ENCODE results near the gene ARFIP2.

ARFIP2 gene

GRCh38 chr11:6455070-6455469 is 26.1 kb downstream of the ARFIP2 start:
- DNase-seq (ENCODE audit: low spot score): no peak
- no peak overlapping the region for H3K27ac ChIP-seq
- ChIA-PET POLR2A (ENCODE audit: low non-redundant PET) (no interaction called here), CTCF (no interaction called here)
- TF ChIP-seq CTCF (conservative IDR thresholded peaks at IDR 0.05; ENCODE audit: low read depth): no peak

GRCh38 chr11:6453152-6453551 is 28.0 kb downstream of the ARFIP2 start:
- ChIA-PET CTCF (no interaction called here), POLR2A (ENCODE audit: low non-redundant PET) (no interaction called here)
- TF ChIP-seq CTCF (conservative IDR thresholded peaks at IDR 0.05; ENCODE audit: low read depth): no peak
- H3K27ac ChIP-seq: no peak overlapping the region
- DNase-seq (ENCODE audit: low spot score): no peak

GRCh38 chr11:6452219-6452618 is 28.9 kb downstream of the ARFIP2 start:
- no peak overlapping the region for H3K27ac ChIP-seq
- no peak for DNase-seq (ENCODE audit: low spot score)
- ChIA-PET POLR2A (ENCODE audit: low non-redundant PET) (no interaction called here), CTCF (no interaction called here)
- TF ChIP-seq CTCF (conservative IDR thresholded peaks at IDR 0.05; ENCODE audit: low read depth): no peak

GRCh38 chr11:6448574-6448973 is 32.6 kb downstream of the ARFIP2 start:
- ChIA-PET CTCF (no interaction called here), POLR2A (ENCODE audit: low non-redundant PET) (no interaction called here)
- no peak for TF ChIP-seq CTCF (conservative IDR thresholded peaks at IDR 0.05; ENCODE audit: low read depth)
- DNase-seq (ENCODE audit: low spot score): no peak
- H3K27ac ChIP-seq: no peak overlapping the region

- TF ChIP-seq CTCF (conservative IDR thresholded peaks at IDR 0.05; ENCODE audit: low read depth): peak; percentile 39
- ChIA-PET CTCF (interaction anchor here (0.6 to 2.7 kb wide), 13 partner anchors 11 to 912 kb away, joined by 3 to 27 read pairs (median 3); no protein-coding TSS in a partner anchor), POLR2A (ENCODE audit: low non-redundant PET) (interaction anchor here (0.6 kb wide), 1 partner anchor 62 kb away, joined by 3 read pairs; no protein-coding TSS in a partner anchor)
- DNase-seq (ENCODE audit: low spot score): peak; percentile 46
- H3K27ac ChIP-seq: no peak overlapping the region
Measured at GRCh38 chr11:6443269-6444003, 37.7 kb downstream of the ARFIP2 start.

- DNase-seq (ENCODE audit: low spot score): no peak
- TF ChIP-seq CTCF (conservative IDR thresholded peaks at IDR 0.05; ENCODE audit: low read depth): no peak
- no peak overlapping the region for H3K27ac ChIP-seq
- CTCF ChIA-PET: interaction anchor here (1.1 to 2.7 kb wide), 2 partner anchors 20 to 63 kb away, joined by 3 to 27 read pairs; no protein-coding TSS in a partner anchor
- POLR2A ChIA-PET (ENCODE audit: low non-redundant PET): no interaction called here
Measured at GRCh38 chr11:6442441-6442840, 38.7 kb downstream of the ARFIP2 start.

Data from RWPE1 (cell line).